Activated T-cell treated with anti-CD3 and anti-CD28 coated beads, Interleukin-2, amount 50 U/mL, for 24 hours (primary cell): Measurements from ENCODE around the gene KLHL42.
"Not testable (repeated sequence)": the region's sequence is repeated elsewhere in the genome, so short reads cannot be mapped to it uniquely, and the experiment has no call there.

Experiments
- DNase-seq: peaks from one replicate; pipeline ENCODE4 v3.0.0-alpha.2; 2020
- H3K27ac Mint-ChIP-seq: 2 replicates; pipeline ENCODE4 v1.8.0; 2020; ENCODE audit warnings: mild to moderate bottlenecking, mixed read lengths
- H3K27me3 Mint-ChIP-seq: 2 replicates; pipeline ENCODE4 v1.8.0; 2020; ENCODE audit warnings: mixed read lengths
- H3K36me3 Mint-ChIP-seq: 2 replicates; pipeline ENCODE4 v1.8.0; 2020; ENCODE audit warnings: low read depth, mixed read lengths
- H3K4me1 Mint-ChIP-seq: 2 replicates; pipeline ENCODE4 v1.8.0; 2020; ENCODE audit warnings: low read depth, mixed read lengths
- H3K4me3 Mint-ChIP-seq: 2 replicates; pipeline ENCODE4 v1.8.0; 2020; ENCODE audit warnings: mild to moderate bottlenecking, moderate library complexity, mixed read lengths
- H3K9me3 Mint-ChIP-seq: 2 replicates; pipeline ENCODE4 v1.8.0; 2020; ENCODE audit warnings: mixed read lengths

KLHL42 gene

GRCh38 chr12:27845187-27845586 is 65.2 kb downstream of the KLHL42 start:
- Mint-ChIP-seq H3K4me3 (no peak overlapping the region), H3K4me1 (no peaks in the 10 kb centered on the region), H3K27me3 (peaks cover 36% of the 10 kb centered on the region), H3K27ac (no peak overlapping the region), H3K36me3 (no peaks in the 10 kb centered on the region), H3K9me3 (peaks cover 9% of the 10 kb centered on the region)
- no peak for DNase-seq

- H3K4me3 Mint-ChIP-seq, H3K9me3 Mint-ChIP-seq, H3K27ac Mint-ChIP-seq, DNase-seq, H3K4me1 Mint-ChIP-seq, H3K36me3 Mint-ChIP-seq: not testable (repeated sequence)
- H3K27me3 Mint-ChIP-seq = peaks cover 39% of the 10 kb centered on the region
These were observed 65.7 kb downstream of the KLHL42 start for GRCh38 chr12:27845706-27846105.

GRCh38 chr12:27847293-27847692 is 67.3 kb downstream of the KLHL42 start:
- not testable (repeated sequence) for H3K4me3 Mint-ChIP-seq, H3K4me1 Mint-ChIP-seq, H3K36me3 Mint-ChIP-seq, H3K27ac Mint-ChIP-seq, DNase-seq, H3K9me3 Mint-ChIP-seq
- peaks cover 40% of the 10 kb centered on the region for H3K27me3 Mint-ChIP-seq

GRCh38 chr12:27851311-27851710 is 71.3 kb downstream of the KLHL42 start:
- peaks cover 33% of the 10 kb centered on the region for H3K27me3 Mint-ChIP-seq
- peaks cover 9% of the 10 kb centered on the region for H3K9me3 Mint-ChIP-seq
- no peaks in the 10 kb centered on the region for H3K4me1 Mint-ChIP-seq
- no peak for DNase-seq
- H3K4me3 Mint-ChIP-seq = no peak overlapping the region
- H3K36me3 Mint-ChIP-seq = no peaks in the 10 kb centered on the region
- H3K27ac Mint-ChIP-seq = no peak overlapping the region

GRCh38 chr12:27852117-27852516 is 72.1 kb downstream of the KLHL42 start:
- Mint-ChIP-seq H3K4me1 (no peaks in the 10 kb centered on the region), H3K36me3 (no peaks in the 10 kb centered on the region), H3K27ac (no peak overlapping the region), H3K9me3 (peaks cover 9% of the 10 kb centered on the region), H3K4me3 (no peak overlapping the region), H3K27me3 (peaks cover 34% of the 10 kb centered on the region)
- DNase-seq = no peak
